Measurements from ENCODE around the gene GNL1.

Gene GNL1, protein sequence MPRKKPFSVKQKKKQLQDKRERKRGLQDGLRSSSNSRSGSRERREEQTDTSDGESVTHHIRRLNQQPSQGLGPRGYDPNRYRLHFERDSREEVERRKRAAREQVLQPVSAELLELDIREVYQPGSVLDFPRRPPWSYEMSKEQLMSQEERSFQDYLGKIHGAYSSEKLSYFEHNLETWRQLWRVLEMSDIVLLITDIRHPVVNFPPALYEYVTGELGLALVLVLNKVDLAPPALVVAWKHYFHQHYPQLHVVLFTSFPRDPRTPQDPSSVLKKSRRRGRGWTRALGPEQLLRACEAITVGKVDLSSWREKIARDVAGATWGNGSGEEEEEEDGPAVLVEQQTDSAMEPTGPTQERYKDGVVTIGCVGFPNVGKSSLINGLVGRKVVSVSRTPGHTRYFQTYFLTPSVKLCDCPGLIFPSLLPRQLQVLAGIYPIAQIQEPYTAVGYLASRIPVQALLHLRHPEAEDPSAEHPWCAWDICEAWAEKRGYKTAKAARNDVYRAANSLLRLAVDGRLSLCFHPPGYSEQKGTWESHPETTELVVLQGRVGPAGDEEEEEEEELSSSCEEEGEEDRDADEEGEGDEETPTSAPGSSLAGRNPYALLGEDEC

DNA sequence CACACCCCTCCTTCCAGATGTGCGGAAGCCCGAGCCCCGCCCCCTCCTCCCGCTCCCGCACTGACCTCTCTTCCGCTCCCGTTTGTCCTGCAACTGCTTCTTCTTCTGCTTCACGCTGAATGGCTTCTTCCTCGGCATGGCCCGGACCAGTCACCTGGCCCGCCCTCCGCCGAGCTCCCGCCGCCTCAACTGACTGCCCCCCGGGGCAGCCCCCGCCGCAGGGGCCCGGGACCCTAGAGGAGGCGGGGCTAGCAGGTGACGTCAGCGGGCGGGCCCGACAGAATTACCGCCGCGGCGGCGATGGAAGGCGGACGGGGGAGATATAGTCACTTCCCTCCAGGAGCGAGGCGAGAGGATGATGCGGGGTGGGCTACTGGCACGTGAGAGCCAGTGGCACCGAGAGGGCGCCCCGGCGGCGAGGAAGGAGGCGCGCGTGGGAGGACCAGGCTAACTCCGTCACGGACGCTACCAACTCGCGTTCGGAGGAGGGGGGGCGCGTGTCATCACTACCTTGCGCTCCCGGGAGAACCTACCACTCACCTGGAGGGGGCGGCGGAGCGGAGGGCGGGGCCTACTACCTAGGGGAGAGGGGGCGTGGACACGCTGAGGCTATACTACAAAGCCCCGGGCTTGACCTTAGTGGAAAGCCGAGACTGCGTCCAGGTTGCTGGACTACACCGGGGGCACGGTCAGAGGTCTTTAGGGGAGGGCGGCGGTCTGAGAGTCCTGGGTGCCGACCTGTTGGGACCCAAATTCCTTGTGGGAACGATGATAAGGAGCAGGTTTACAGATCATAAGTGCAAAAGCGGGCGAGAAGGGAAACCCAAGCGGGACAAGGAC lies at the start of gene GNL1:
Gene GNL1, minus strand, starts transcription at position 424 of the 840 bp plus-strand sequence. Its CDS starts 286 bp downstream, at position 138.
- DNase-seq: peak; percentile 97

DNA sequence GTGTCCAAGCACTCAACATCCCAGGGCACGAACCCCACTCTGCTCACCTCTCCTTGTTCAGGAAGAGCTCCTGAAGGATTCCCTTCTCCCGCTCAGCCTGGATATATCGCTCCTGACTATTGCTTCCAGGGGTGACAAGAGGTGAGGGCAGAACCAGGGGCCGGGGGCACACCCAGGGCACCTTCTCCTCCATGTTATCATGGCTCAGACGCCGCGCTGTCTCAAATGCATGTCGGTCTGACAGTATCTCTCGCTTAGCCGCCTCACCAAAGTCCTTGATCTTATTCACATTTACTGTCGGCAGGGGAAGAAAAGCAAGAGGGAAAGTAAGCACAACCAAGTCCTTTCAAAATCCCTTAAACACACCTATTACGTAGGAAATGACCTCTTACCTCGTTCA lies 47.7 kb upstream of the GNL1 start:
- no peak for DNase-seq

DNA sequence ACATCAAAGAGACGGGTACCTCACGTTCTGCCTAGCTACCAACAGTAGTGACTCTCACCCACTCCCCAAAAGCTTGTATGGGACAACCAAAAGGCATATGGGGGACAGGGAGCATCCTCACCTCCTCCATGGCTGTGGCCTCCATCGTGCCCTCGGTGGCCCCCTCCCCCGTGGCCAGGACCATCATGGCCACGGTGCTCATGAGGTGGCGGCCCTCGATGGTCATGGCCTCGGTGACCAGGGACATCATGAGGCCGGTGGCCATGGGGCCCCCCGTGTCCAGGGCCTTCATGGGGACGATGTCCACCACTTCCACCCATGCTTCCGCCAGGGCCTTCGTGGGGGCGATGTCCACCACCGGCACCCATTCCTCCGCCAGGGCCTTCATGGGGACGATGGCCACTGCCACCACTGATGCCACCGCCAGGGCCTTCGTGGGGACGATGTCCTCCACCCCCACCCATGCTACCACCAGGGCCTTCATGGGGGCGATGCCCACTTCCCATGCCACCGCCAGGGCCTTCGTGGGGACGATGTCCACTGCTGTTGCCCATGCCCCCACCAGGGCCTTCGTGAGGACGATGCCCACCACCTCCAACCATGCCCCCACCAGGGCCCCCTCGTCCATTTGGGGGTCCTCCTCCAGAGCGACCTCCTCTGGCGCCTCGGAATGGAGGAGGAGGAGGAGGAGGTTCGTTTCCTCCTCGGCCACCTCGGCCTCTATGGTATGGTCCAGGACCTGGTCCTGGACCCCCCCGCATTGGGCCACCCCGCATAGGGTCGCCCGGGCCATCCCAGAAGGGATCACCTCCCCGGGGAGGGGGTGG lies 45.7 kb upstream of the GNL1 start:
- DNase-seq: no peak

DNA sequence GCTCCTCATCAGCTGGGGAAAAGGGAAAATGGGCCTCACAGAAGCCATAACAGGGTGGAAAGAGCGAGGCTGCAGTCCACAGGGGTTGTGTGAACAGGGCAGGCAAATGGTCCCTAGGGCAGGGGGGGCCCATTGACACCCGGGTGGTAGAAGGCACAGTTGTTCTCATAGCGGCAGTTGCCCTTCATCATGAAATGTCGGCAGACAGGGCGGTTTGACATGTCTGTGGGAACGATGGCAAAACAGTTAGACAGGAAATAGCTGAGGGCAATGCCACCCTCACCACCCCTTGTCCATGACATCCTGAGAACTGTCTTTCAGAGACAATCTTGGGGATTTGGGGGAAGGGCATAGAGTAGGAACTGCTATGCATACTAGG lies 45.1 kb upstream of the GNL1 start:
- DNase-seq: peak; percentile 34

DNA sequence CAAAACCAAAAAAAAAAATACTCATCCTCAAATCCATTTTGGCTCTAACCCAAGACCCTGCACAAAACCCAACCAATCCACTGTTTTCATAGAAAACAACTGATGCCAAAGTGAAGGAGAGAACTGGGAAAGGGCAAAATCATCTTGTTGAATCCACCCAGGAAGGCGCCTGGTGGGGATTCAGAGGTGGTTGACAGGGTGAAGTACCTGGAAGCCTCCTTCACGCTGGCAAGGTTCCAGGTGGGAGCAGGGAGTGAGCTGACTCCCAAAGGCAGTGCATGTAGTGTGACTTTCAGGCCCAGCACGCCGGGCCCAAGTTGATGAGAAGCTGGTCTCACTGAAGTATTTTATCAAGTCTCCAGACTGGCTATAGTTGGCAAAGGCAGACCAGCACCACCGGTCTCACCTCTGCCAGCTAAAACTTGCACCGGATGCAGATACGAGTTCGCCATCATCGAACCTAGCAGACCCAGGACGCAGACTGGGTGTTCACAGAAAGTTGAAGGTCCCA lies 44.2 kb upstream of the GNL1 start:
- no peak for DNase-seq

DNA sequence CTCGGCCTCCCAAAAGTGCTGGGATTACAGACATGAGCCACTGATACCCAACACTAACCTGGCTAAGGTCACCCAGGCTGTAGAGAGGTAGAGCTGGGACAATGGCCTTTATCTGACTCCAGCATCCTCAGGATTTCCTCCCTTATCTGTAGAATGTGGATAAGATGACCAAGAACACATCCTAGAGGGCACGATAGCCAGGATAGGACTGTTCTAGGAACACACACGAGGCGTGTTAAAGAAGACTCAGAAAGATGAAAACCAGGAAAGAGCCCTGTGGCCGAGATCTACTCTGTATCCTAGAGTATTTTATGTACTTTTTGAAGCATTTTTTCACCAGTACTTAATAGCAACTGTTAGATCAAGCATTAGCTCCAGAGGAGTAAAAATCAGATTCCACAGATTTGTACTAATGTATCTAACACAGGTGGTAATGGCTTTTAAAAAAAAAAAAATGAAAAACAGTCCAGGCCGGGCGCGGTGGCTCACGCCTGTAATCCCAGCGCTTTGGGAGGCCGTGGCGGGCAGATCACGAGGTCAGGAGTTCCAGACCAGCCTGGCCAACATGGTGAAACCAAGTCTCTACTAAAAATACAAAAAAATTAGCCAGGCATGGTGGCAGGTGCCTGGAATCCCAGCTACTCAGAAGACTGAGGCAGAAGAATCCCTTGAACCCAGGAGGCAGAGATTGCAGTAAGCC lies 43.5 kb upstream of the GNL1 start:
- no peak for DNase-seq

DNA sequence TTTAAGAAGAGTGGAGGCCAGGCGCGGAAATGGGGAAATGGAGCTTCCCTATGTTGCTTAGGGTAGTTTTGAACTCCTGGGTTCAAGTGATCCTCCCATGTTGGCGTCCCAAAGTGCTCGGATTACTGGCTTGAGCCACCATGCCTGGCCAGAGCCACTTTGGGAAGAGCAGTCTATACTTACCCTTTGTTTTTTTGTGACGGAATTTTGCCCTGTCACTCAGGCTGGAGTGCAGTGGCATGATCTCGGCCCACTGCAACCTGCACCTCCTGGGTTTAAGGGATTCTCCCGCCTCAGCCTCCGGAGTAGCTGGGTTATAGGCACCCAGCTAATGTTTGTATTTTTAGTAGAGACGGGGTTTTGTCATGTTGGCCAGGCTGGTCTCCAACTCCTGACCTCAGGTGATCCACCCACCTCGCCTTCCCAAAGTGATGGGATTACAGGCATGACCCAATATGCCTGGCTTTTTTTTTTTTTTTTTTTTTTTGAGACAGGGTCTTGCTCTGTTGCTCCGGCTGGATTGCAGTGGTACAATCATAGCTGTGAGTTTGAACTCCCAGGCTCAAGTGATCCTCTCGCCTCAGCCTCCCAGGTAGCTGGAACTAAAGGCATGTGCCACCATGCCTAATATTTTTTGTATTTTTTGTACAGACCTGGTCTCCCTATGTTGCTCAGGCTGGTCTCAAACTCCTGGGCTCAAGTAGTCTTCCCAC lies 42.8 kb upstream of the GNL1 start:
- no peak for DNase-seq

DNA sequence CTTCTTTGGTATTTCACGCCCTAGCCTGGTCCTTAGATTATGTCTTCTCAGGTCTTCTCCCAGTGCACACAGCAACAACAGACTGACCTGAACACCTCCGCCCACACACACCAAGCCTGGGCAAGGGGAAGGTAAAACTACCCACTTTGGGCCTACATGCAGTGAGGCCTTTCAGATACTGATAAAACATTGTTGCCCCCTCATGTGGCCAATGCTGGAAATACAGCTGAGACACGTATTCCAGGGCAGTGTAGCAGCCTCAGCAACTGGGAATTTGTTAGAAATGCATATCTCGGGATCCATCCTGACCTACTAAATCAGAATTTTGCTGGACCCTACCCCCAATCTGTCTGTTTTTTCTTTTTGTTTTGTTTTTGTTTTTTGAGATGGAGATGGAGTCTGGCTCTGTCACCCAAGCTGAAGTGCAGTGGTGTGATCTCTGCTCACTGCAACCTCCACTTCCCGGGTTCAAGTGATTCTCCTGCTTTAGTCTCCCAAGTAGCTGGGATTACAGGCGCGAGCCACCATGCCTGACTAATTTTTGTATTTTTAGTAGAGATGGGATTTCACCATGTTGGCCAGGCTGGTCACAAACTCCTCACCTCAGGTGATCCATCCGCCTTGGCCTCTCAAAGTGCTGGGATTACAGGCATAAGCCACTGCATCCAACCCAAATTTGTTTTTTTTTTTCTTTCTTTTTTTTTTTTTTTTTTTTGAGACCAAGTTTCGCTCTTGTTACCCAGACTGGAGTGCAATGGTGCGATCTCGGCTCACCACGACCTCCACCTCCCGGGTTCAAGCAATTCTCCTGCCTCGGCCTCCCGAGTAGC lies 41.2 kb upstream of the GNL1 start:
- peak; percentile 74 for DNase-seq

DNA sequence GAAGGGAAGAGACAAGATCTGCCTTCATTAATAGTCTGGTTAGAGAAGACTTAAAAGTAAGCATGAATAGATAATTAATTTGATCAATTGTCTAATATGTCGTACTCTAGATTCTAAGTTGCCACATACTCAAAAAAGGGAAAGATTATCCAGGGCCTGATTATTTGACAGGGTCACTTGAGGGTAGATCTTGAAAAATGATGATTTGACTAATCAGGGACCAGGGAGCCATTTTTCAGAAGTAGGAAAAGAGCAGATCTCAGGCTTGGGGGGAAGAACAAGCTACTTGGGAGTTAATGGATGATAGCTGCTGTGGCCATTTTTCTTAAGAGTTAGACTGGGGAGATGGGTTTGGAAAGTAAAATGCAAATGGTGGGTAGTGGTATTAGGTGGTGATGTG lies 36.0 kb upstream of the GNL1 start:
- no peak for DNase-seq

DNA sequence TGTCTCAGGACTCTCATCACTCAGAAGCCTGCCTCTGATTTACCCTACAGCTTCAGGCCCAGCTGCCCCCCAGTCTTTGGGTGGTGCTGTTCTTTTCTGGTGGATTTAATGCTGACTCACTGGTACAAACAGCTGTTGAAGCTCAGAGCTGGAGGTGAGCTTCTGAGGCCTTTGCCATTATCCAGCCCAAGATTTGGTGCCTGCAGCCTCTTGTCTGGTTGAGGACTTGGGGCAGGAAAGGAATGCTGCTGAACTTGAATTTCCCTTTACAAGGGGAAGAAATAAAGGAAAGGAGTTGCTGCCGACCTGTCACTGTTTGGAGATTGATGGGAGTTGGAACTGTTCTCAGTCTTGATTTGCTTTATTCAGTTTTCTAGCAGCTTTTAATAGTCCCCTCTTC lies 34.7 kb upstream of the GNL1 start:
- no peak for DNase-seq

DNA sequence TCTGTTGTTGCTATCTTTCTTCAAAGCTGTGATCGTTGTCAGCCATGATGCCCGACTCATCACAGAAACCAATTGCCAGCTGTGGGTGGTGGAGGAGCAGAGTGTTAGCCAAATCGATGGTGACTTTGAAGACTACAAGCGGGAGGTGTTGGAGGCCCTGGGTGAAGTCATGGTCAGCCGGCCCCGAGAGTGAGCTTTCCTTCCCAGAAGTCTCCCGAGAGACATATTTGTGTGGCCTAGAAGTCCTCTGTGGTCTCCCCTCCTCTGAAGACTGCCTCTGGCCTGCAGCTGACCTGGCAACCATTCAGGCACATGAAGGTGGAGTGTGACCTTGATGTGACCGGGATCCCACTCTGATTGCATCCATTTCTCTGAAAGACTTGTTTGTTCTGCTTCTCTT lies 34.2 kb upstream of the GNL1 start:
- no peak for DNase-seq

DNA sequence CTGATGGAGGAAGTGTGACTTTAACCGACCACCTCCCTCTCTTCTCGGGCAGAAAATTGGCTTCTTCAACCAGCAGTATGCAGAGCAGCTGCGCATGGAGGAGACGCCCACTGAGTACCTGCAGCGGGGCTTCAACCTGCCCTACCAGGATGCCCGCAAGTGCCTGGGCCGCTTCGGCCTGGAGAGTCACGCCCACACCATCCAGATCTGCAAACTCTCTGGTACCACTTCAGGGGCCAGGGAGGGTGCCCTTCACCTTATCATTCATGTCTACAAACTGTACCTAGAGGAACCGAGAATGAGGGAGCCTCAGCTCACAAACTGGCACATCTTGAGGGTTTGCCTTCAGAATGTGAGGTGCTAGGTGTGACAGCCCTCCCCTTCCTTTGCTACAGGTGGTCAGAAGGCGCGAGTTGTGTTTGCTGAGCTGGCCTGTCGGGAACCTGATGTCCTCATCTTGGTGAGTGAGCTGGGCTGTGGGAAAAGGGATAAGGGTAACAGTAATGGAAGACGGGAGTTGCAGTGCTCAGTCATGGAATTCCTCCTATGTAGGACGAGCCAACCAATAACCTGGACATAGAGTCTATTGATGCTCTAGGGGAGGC lies 33.6 kb upstream of the GNL1 start:
- DNase-seq: no peak

DNA sequence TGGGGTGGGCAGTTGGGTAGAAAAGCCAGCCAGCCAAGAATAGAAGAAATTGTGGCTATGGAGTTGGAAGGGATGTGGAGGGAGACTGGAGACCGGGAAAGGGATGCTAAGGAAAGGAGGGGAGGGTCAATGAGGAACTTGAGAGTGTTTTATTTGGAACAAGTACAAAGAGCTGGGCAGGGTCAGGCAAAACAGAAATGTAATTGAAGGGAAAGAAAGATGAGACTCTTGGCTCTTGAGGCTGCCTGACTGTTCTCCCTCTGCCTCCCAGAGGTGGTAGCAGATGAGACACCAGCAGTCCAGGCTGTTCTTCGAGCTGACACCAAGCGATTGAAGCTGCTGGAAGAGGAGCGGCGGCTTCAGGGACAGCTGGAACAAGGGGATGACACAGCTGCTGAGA lies 27.6 kb upstream of the GNL1 start:
- DNase-seq: no peak

DNA sequence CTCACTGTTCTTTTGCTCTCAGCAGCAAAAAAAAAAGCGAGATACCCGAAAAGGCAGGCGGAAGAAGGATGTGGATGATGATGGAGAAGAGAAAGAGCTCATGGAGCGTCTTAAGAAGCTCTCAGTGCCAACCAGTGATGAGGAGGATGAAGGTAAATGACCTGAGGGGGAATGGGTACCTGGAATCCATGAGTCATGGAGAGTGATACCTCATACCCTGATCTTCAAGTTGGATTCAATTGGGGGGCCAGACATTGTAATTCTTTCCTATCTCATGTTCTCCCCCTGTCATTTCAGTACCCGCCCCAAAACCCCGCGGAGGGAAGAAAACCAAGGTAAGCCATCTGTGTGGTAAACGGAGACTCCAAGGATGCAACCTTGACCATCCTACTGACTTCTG lies 21.8 kb upstream of the GNL1 start:
- no peak for DNase-seq

DNA sequence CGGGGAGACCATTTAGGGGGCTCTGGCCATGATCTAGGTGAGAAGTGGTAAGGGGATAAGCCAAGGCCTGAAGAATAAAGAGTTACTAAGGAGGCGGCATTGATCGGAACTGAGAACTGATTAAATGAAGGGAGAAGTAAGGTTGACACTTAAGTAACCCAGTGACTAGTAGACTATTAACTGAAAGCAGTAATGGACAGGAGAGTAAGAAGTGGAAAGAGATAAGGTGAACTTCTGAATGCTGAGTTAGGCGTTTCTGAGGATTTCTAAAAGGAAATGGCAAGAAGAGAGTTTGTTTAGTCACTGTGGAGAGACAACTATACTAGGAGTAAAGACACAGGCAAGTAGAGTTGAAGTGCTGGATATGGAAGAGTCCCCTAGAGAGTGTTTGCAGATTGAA lies 16.8 kb upstream of the GNL1 start:
- no peak for DNase-seq

DNA sequence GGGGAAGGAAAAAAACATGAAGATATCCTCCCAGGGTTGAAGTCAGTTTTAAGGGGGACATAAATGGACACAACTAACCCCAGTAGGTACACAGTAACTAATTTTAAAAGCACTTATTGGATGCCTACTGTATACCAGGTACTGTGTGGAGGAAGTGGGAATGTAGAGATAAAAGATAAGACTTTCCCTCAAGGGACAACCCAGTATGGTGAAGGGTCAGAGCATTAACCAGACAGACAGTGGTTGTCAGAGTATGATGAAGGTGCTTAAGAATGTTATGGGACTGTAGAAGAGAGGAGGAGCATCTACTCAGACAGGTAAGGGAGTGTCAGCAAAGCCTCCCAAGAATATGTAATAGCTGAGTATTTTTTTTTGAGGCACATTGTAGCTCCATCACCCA lies 15.9 kb upstream of the GNL1 start:
- DNase-seq: no peak

DNA sequence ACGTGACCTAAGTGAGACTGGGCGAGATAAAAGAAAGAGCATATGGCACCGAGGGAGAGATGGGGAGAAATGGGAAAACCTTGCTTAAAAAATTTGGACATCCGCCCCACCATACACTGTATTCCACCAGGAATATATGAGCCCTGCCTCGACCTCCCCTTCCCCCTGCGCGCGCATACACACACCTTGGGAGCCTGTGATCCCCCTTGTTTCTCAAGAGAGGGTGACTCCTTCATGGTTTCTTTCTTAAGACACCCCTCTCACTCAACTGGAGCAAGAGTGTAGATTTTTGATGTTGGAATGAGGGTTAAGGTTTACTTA lies 15.4 kb upstream of the GNL1 start:
- DNase-seq: no peak

DNA sequence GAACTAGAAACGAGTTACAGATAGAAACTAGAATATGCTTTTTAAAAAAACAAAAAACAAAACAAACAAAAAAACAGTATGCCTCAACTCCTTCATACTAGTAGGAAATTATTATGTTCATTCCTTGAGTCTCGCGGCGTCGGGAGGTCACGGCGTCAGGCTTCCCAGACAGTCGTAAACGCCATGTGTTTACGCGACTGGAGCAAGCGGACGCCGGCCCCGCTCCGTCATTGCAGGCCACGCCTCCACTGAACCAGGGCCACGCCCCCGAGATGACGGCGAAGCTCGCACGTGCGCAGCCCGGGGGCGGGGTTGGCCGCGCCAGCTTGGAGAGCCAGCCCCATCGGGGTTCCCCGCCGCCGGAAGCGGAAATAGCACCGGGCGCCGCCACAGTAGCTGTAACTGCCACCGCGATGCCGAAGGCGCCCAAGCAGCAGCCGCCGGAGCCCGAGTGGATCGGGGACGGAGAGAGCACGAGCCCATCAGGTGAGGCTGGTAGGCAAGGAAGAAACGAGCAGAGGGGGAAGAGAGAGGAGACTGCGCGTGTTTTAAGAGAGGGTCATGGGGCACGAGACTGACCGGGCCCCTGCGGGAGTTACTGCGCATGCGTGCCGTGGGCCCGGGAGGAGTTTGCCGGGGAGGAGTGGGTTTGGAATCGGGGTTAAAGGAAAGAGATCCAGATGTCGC lies 14.9 kb upstream of the GNL1 start, which contains the start of gene ABCF1:
Gene ABCF1, plus strand, starts transcription at position 368 of the 687 bp plus-strand sequence. Its CDS starts 46 bp downstream, at position 414.
- DNase-seq: peak; percentile 98

DNA sequence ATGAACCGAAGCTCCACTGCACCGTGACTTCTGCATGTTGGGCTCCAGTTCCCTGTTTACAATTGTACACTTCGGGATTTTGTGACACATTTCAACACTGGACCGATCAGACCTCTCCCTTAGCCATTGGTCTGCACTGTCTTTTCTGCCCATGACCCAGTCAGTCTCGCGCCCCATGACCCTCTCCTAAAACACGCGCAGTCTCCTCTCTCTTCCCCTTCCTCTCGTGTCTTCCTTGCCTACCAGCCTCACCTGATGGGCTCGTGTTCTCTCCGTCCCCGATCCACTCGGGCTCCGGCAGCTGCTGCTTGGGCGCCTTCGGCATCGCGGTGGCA lies 14.4 kb upstream of the GNL1 start:
- peak; percentile 37 for DNase-seq

DNA sequence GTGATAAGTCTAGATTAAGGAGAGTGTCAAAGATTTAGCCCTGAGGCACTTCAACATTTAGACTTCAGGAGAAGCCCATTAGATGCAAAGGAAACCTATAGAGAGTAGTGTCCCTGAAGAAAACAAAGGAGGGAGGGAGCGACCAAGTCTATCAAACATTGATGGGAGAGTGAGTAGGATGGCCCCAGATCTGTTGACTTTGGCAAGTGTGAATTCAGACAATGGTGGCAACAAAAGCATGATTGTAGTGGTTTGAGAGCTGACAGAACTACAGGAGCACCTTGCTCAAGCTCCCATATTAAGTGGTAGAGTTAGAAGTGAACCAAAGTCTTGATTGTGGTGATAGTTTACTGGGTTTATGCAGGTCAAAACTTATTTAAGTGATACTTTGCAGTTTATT lies 14.0 kb upstream of the GNL1 start:
- DNase-seq: no peak

Measured in CD4-positive, alpha-beta T cell treated with Interleukin-15 for 1 hour (primary cell).